Peyer's patch (tissue), 4 donors: ENCODE data around the gene SLC8A2. TPM values are rescaled to one million over a fixed set of nuclear protein-coding genes. Genes with fewer than 3 reads are reported as not detected.

Experiments
- DNase-seq, 3 donors: peaks; one replicate each; pipeline ENCODE4 v3.0.0-alpha.2; 2017 to 2019
- H3K27ac ChIP-seq, 4 donors: fragments of 200-600 bp; sonication (generic); one replicate each; pipeline ENCODE4 v1.5.1; 2016 to 2019
- H3K27me3 ChIP-seq, 2 donors: fragments of 200-600 bp; sonication (generic); one replicate each; pipeline ENCODE4 v1.5.1; 2019
- H3K36me3 ChIP-seq, 3 donors: fragments of 200-600 bp; sonication (generic); one replicate each; pipeline ENCODE4 v1.5.1; 2016 to 2019
- H3K4me1 ChIP-seq, 4 donors: fragments of 200-600 bp; sonication (generic); one replicate each; pipeline ENCODE4 v1.5.1; 2016 to 2019
- H3K4me3 ChIP-seq, 4 donors: fragments of 200-600 bp; sonication (generic); 1 replicate in 3 of 4; 2 replicates in 1 of 4; pipeline ENCODE4 v1.5.1; 2016 to 2019; ENCODE audit warnings: mild to moderate bottlenecking in 1 of 4
- H3K9me3 ChIP-seq, 4 donors: fragments of 200-600 bp; sonication (generic); one replicate each; pipeline ENCODE4 v1.5.1; 2016 to 2019; ENCODE audit warnings: mild to moderate bottlenecking in 1 of 4
- CTCF ChIP-seq, 6 experiments: fragments of 450-650 bp in 4 of 6; fragments of 200-600 bp in 2 of 6; sonication (generic) in 1 of 6; IDR thresholded peaks; one replicate each; pipeline ENCODE4 v1.5.1; 2017 to 2019; ENCODE audit warnings: antibody characterized with exemption in 6 of 6, mild to moderate bottlenecking in 3 of 6, moderate library complexity in 1 of 6
- POLR2A ChIP-seq, 2 donors: fragments of 450-650 bp; IDR thresholded peaks; one replicate each; pipeline ENCODE4 v1.5.1; 2017; ENCODE audit warnings: antibody characterized with exemption in 2 of 2, mild to moderate bottlenecking in 2 of 2, moderate library complexity in 2 of 2
- total RNA-seq, 4 donors: library from RNA; depleted of rRNA; stranded (reverse); fragments of >200 nt; gene quantifications; one replicate each; pipeline ENCODE4 v1.1.0, GENCODE V29; 2016

SLC8A2 gene
- total RNA-seq, 4 donors from 2014 or later, result 0.53 to 0.85 TPM; not detected in 2

GRCh38 chr19:47476438-47476972 is 4.8 kb upstream of the SLC8A2 start:
- Histone ChIP-seq H3K4me1 (peaks cover 0 to 3% (median 0%) of the 10 kb centered on the region in 4 donors), H3K4me3 (no peak overlapping the region), H3K36me3 (no peaks in the 10 kb centered on the region), H3K9me3 (no peaks in the 10 kb centered on the region), H3K27ac (no peak overlapping the region), H3K27me3 (peaks cover 0 to 2% of the 10 kb centered on the region in 2 donors)
- TF ChIP-seq CTCF (IDR thresholded peaks at IDR 0.05), result no peak
- TF ChIP-seq POLR2A (IDR thresholded peaks at IDR 0.05), result no peak
- DNase-seq, result no peak

- Histone ChIP-seq H3K4me3 (no peak overlapping the region), H3K9me3 (no peaks in the 10 kb centered on the region), H3K4me1 (peaks cover 0 to 3% (median 0%) of the 10 kb centered on the region in 4 donors), H3K27ac (no peak overlapping the region), H3K27me3 (peaks cover 0 to 5% of the 10 kb centered on the region in 2 donors), H3K36me3 (no peaks in the 10 kb centered on the region)
- TF ChIP-seq POLR2A (IDR thresholded peaks at IDR 0.05), result no peak
- TF ChIP-seq CTCF (IDR thresholded peaks at IDR 0.05), result no peak
- DNase-seq, result no peak
These were observed 3.8 kb upstream of the SLC8A2 start for GRCh38 chr19:47475465-47475864.

GRCh38 chr19:47473336-47473735 is 1.6 kb upstream of the SLC8A2 start:
- no peak for DNase-seq
- Histone ChIP-seq H3K27me3 (peaks cover 0 to 7% of the 10 kb centered on the region in 2 donors), H3K27ac (no peak overlapping the region), H3K9me3 (no peaks in the 10 kb centered on the region), H3K4me3 (no peak overlapping the region), H3K4me1 (peaks cover 0 to 3% (median 0%) of the 10 kb centered on the region in 4 donors), H3K36me3 (no peaks in the 10 kb centered on the region)
- TF ChIP-seq CTCF (IDR thresholded peaks at IDR 0.05) (no peak), POLR2A (IDR thresholded peaks at IDR 0.05) (no peak)

- H3K36me3 ChIP-seq, result no peaks in the 10 kb centered on the region
- H3K9me3 ChIP-seq, result no peaks in the 10 kb centered on the region
- peak overlapping the region in 1 of 4 donors; percentile 34 for H3K4me3 ChIP-seq
- peaks cover 0 to 3% (median 0%) of the 10 kb centered on the region in 4 donors for H3K4me1 ChIP-seq
- DNase-seq, result no peak
- TF ChIP-seq CTCF (IDR thresholded peaks at IDR 0.05), result no peak
- no peak for TF ChIP-seq POLR2A (IDR thresholded peaks at IDR 0.05)
- H3K27ac ChIP-seq, result no peak overlapping the region
- peaks cover 0 to 9% of the 10 kb centered on the region in 2 donors for H3K27me3 ChIP-seq
These were observed 336 bp downstream of the SLC8A2 start for GRCh38 chr19:47471381-47471732.

- Histone ChIP-seq H3K4me3 (peak overlapping the region in 1 of 4 donors; percentile 34), H3K36me3 (no peaks in the 10 kb centered on the region), H3K27me3 (peaks cover 0 to 9% of the 10 kb centered on the region in 2 donors), H3K9me3 (no peaks in the 10 kb centered on the region), H3K4me1 (peaks cover 0 to 3% (median 0%) of the 10 kb centered on the region in 4 donors), H3K27ac (no peak overlapping the region)
- DNase-seq, result no peak
- no peak for TF ChIP-seq CTCF (IDR thresholded peaks at IDR 0.05)
- no peak for TF ChIP-seq POLR2A (IDR thresholded peaks at IDR 0.05)
These were observed 1.1 kb downstream of the SLC8A2 start for GRCh38 chr19:47470447-47471195.
